SK-N-SH (cell line): ENCODE data around the gene ZFHX3. TPM values are rescaled to one million over a fixed set of nuclear protein-coding genes. Genes with fewer than 3 reads are reported as not detected.

ENCODE experiments used
- CTCF ChIA-PET: fragments of 300-600, 350-600 bp; formaldehyde crosslinking; extraction: SDS; loops from one replicate; lab custom pipeline; 2021; lab: Yijun Ruan, JAX
- POLR2A ChIA-PET: fragments of 350-600 bp; sonication (Branson Sonifier 250); formaldehyde crosslinking; extraction: SDS; loops from one replicate; lab custom pipeline; 2020; ENCODE audit warnings: antibody characterized with exemption, inconsistent platforms; lab: Yijun Ruan, JAX
- DNase-seq: peaks from one replicate; pipeline ENCODE4 v3.0.0; 2012
- H2AFZ ChIP-seq: fragments of 200-600 bp; sonication (generic); 2 replicates; pipeline ENCODE4 v1.8.1; 2016; ENCODE audit warnings: antibody characterized with exemption, mild to moderate bottlenecking, low read depth
- H3F3A ChIP-seq: fragments of 200-600 bp; sonication (generic); replicated peaks from 2 replicates; pipeline ENCODE3; 2016; ENCODE audit warnings: antibody characterized with exemption, mild to moderate bottlenecking; ENCODE audit not compliant: insufficient read depth
- H3K27ac ChIP-seq, 2 experiments: fragments of 200-500 bp in 1 of 2; fragments of 200-600 bp in 1 of 2; sonication (Bioruptor generic) in 1 of 2; sonication (generic), shearing (Covaris generic) in 1 of 2; 2 replicates each; pipeline versions ENCODE4 v1.5.1 to v1.6.1; 2014 to 2016; ENCODE audit warnings: low read depth in 2 of 2, inconsistent platforms in 1 of 2, low read length in 1 of 2, mild to moderate bottlenecking in 1 of 2, mixed read lengths in 1 of 2
- H3K27me3 ChIP-seq: fragments of 200-600 bp; sonication (generic), shearing (Covaris generic); 2 replicates; pipeline ENCODE4 v1.6.1; 2016; ENCODE audit warnings: mixed run types; ENCODE audit not compliant: insufficient read depth
- H3K36me3 ChIP-seq, 2 experiments: fragments of 200-500 bp in 1 of 2; fragments of 200-600 bp in 1 of 2; sonication (Bioruptor generic) in 1 of 2; sonication (generic) in 1 of 2; replicated peaks in 1 of 2; 2 replicates each; pipeline versions ENCODE3 to v1.5.1; 2014 to 2016; ENCODE audit warnings: low read length in 1 of 2, mild to moderate bottlenecking in 1 of 2; ENCODE audit not compliant: insufficient read depth in 2 of 2, control insufficient read depth in 1 of 2
- H3K4me1 ChIP-seq, 2 experiments: fragments of 200-500 bp in 1 of 2; fragments of 200-600 bp in 1 of 2; sonication (Bioruptor generic) in 1 of 2; sonication (generic), shearing (Covaris generic) in 1 of 2; 2 replicates each; pipeline versions ENCODE4 v1.5.1 to v1.6.1; 2014 to 2016; ENCODE audit warnings: low read depth in 1 of 2, low read length in 1 of 2, mixed run types in 1 of 2; ENCODE audit not compliant: insufficient read depth in 2 of 2, control insufficient read depth in 1 of 2
- H3K4me2 ChIP-seq: fragments of 200-600 bp; sonication (generic), shearing (Covaris generic); 2 replicates; pipeline ENCODE4 v1.6.1; 2017; ENCODE audit warnings: mixed run types
- H3K4me3 ChIP-seq, 2 experiments: fragments of 200-500 bp in 1 of 2; fragments of 200-600 bp in 1 of 2; sonication (Bioruptor generic) in 1 of 2; sonication (generic), shearing (Covaris generic) in 1 of 2; 2 replicates each; pipeline versions ENCODE4 v1.5.1 to v1.8.1; 2014 to 2016; ENCODE audit warnings: low read depth in 2 of 2, inconsistent platforms in 1 of 2, low read length in 1 of 2, mild to moderate bottlenecking in 1 of 2, mixed read lengths in 1 of 2, moderate library complexity in 1 of 2
- H3K79me2 ChIP-seq: fragments of 200-600 bp; sonication (generic); 2 replicates; pipeline ENCODE4 v1.8.1; 2017; ENCODE audit warnings: mild to moderate bottlenecking; ENCODE audit not compliant: insufficient read depth
- H3K9ac ChIP-seq: fragments of 200-600 bp; sonication (generic); 2 replicates; pipeline ENCODE4 v1.6.1; 2017; ENCODE audit warnings: mixed run types
- H3K9me2 ChIP-seq: fragments of 200-600 bp; sonication (generic); 2 replicates; pipeline ENCODE4 v1.6.1; 2017; ENCODE audit warnings: mixed run types
- H3K9me3 ChIP-seq: fragments of 200-600 bp; sonication (generic); 2 replicates; pipeline ENCODE4 v1.6.1; 2017; ENCODE audit warnings: mixed run types, mild to moderate bottlenecking, moderate library complexity
- H4K20me1 ChIP-seq: fragments of 200-600 bp; sonication (generic); 2 replicates; pipeline ENCODE4 v1.6.1; 2017; ENCODE audit warnings: mild to moderate bottlenecking, mixed run types; ENCODE audit not compliant: insufficient read depth
- CHD2 ChIP-seq: fragments of 150-350 bp; IDR thresholded peaks from 2 replicates; pipeline ENCODE4 v1.6.1; 2018; ENCODE audit warnings: low read length; ENCODE audit not compliant: partially characterized antibody
- EZH2phosphoT487 ChIP-seq: fragments of 200-600 bp; sonication (generic); IDR thresholded peaks from 2 replicates; pipeline ENCODE4 v1.6.1; 2017; ENCODE audit warnings: low read depth, mixed run types, mild to moderate bottlenecking, antibody characterized with exemption, moderate library complexity, borderline replicate concordance
- FOXM1 ChIP-seq: IDR thresholded peaks from 2 replicates; pipeline ENCODE4 v1.4.0; 2012; ENCODE audit warnings: low read depth, mild to moderate bottlenecking
- GABPA ChIP-seq: IDR thresholded peaks from 2 replicates; pipeline ENCODE4 v1.4.0; 2012; ENCODE audit warnings: low read depth, mild to moderate bottlenecking
- NFIC ChIP-seq: IDR thresholded peaks from 2 replicates; pipeline ENCODE4 v1.4.0; 2012; ENCODE audit warnings: borderline replicate concordance
- NRF1 ChIP-seq: IDR thresholded peaks from 2 replicates; pipeline ENCODE4 v1.6.1; 2012; ENCODE audit warnings: low read depth, mild to moderate bottlenecking, low read length
- RAD21 ChIP-seq: IDR thresholded peaks from 2 replicates; pipeline ENCODE4 v1.6.1; 2012; ENCODE audit warnings: mild to moderate bottlenecking, low read length
- RXRA ChIP-seq: IDR thresholded peaks from 2 replicates; pipeline ENCODE4 v1.4.0; 2012; ENCODE audit warnings: low read depth, mild to moderate bottlenecking, borderline replicate concordance
- SIN3A ChIP-seq: IDR thresholded peaks from 2 replicates; pipeline ENCODE4 v1.6.1; 2012; ENCODE audit warnings: low read depth, mild to moderate bottlenecking, low read length, moderate library complexity, borderline replicate concordance
- SMC3 ChIP-seq: IDR thresholded peaks from 2 replicates; pipeline ENCODE4 v1.6.1; 2012; ENCODE audit warnings: low read depth, low read length, improper control_type of control experiment
- TCF12 ChIP-seq: IDR thresholded peaks from 2 replicates; pipeline ENCODE4 v1.4.0; 2012
- TEAD4 ChIP-seq: IDR thresholded peaks from 2 replicates; pipeline ENCODE4 v1.4.0; 2012; ENCODE audit warnings: mild to moderate bottlenecking, borderline replicate concordance; ENCODE audit not compliant: insufficient read depth
- WGBS: methylation state at CpG from one replicate; pipeline ENCODE4 v1.1.6; 2017; ENCODE audit warnings: low lambda C conversion rate; 5-methylcytosine and 5-hydroxymethylcytosine counted together
- polyA plus RNA-seq, 3 experiments: library from polyadenylated mRNA; depleted of rRNA; stranded (reverse); fragments of >200 nt; gene quantifications; 2 replicates each; pipeline ENCODE4 v1.2.3, GENCODE V29; 2012
- TF ChIP-seq, protein P1 (sequence below): IDR thresholded peaks from 2 replicates; pipeline ENCODE4 v1.4.0; 2012; ENCODE audit warnings: low read depth
- TF ChIP-seq, protein P2 (sequence below): IDR thresholded peaks from 2 replicates; pipeline ENCODE4 v1.6.1; 2012; ENCODE audit warnings: mild to moderate bottlenecking, low read depth, low read length, moderate library complexity
- TF ChIP-seq, protein P3 (sequence below): fragments of 200-600 bp; sonication (generic); IDR thresholded peaks from 2 replicates; pipeline ENCODE4 v1.6.1; 2017; ENCODE audit warnings: antibody characterized with exemption, mild to moderate bottlenecking, moderate library complexity
- TF ChIP-seq, protein P4 (sequence below): fragments of 150-350 bp; IDR thresholded peaks from 2 replicates; pipeline ENCODE4 v1.6.1; 2016; ENCODE audit warnings: mild to moderate bottlenecking, low read depth, low read length

ZFHX3 gene
- polyA plus RNA-seq, 1 of the 3 experiments (the other 2 are of a cell fraction): 2.0 TPM

DNA sequence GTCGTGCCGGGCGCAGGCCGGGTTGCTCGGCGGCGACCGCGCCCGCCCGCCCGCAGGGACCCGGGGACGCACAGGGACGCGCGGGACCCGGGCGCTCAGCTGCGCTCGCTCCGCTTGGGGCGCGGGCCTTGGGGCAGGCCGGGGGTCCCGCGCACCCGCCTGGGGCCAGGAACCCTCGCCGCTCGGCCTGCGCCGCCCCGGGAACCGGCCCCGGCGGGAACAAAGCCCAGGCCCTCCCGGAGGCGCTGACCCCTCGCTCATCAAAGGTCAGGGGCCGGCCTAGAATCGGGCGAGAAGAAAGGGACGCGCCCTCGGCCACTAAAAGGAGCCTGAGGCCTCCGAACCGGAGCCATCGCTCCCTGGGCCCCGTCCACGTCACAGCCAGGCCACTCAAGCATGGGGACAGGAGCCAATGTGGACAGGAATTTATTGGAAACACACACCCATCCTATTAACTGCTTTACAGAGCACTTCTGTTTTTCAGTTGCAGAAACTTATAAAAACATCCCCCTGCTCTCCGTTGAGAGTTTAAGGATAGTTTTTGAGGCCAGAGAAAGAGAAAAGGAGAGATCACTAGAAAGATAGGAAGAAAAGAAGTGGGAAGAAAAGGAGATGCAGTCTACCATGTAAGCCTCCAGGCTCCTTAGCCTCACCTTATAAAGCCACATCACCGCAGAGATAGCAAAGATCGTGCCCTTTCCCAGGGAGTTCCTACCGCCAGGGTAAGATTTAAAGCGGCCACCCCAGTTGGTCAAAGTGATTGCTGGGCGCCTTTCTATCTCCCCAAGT lies 558 bp upstream of the ZFHX3 start (continued):
- TF ChIP-seq, protein P1, sequence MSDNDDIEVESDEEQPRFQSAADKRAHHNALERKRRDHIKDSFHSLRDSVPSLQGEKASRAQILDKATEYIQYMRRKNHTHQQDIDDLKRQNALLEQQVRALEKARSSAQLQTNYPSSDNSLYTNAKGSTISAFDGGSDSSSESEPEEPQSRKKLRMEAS: 0 out of 2 replicates have a peak, but pooled peaks have one; percentile 28
- TF ChIP-seq SMC3: peak; percentile 21
- TF ChIP-seq, all 33 proteins: peak for 3

DNA sequence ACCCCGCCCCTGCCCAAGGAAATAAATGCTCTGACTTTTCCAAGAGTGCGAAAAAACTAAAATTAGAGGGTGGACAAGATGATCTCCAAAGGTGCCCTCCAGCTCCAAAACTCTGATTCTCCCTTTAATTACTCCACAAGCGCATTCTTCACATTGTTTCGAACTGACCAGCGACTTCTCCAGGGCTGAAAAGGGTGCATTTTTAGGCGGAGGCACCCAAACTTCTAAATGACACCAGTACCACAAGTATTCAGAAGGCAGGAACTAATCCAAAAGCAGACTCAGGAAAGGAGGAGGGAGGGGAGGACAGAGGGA lies 750 bp downstream of the ZFHX3 start:
- no peaks in the 10 kb centered on the region for H3K36me3 ChIP-seq
- H3F3A ChIP-seq: peaks cover 9% of the 10 kb centered on the region
- peak overlapping the region; percentile 96 for H3K4me2 ChIP-seq
- POLR2A ChIA-PET: no interaction called here
- TF ChIP-seq TEAD4: 0 out of 2 replicates have a peak, but pooled peaks have one; percentile 55
- no peak for TF ChIP-seq SIN3A
- TF ChIP-seq TCF12: 0 out of 2 replicates have a peak, but pooled peaks have one; percentile 20
- no peak for TF ChIP-seq SMC3
- TF ChIP-seq GABPA: 0 out of 2 replicates have a peak, but pooled peaks have one; percentile 22
- peak overlapping the region; percentile 68 for H3K4me3 ChIP-seq
- peak overlapping the region; percentile 86; the same call in 1 of the 2 replicates for H3K9ac ChIP-seq
- H3K27ac ChIP-seq: peak overlapping the region; percentile 66 to 90
- H3K27me3 ChIP-seq: no peaks in the 10 kb centered on the region
- H3K9me3 ChIP-seq: no peaks in the 10 kb centered on the region
- no peaks in the 10 kb centered on the region for H3K9me2 ChIP-seq
- 57% methylated on average over 6 of the region's 6 CpGs for WGBS
- no peak for DNase-seq
- CTCF ChIA-PET: interaction anchor here (0.7 to 2.5 kb wide), 7 partner anchors 9 to 832 kb away, joined by 3 to 10 read pairs (median 4); no protein-coding TSS in a partner anchor
- peaks cover 13% of the 10 kb centered on the region for H4K20me1 ChIP-seq
- peaks cover 61 to 69% of the 10 kb centered on the region in 2 experiments for H3K4me1 ChIP-seq
- peaks cover 96% of the 10 kb centered on the region for H3K79me2 ChIP-seq
- no peak overlapping the region for H2AFZ ChIP-seq

DNA sequence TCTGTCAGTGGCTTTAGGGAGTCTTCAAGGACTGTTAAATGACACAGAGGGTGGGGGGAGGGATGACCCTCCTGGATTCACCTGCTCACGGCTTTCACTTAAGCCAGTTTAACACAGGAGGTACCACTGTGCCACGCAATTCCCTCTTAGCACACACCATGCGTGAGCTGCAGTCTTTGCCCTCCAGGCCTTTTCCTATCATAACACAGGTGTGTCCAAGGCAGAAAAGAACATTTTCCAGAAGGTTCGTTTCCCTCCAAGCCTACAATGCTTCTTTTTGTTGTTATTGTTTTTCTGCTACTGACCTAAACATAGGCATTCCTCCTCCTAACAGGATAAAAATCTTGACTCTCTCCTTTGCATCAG lies 1.1 kb downstream of the ZFHX3 start:
- no peaks in the 10 kb centered on the region for H3K27me3 ChIP-seq
- H2AFZ ChIP-seq: no peak overlapping the region
- TF ChIP-seq NRF1 (no peak), NFIC (no peak), CHD2 (no peak), FOXM1 (no peak), TCF12 (no peak), EZH2phosphoT487 (no peak), RAD21 (no peak), RXRA (no peak)
- TF ChIP-seq, protein P2, sequence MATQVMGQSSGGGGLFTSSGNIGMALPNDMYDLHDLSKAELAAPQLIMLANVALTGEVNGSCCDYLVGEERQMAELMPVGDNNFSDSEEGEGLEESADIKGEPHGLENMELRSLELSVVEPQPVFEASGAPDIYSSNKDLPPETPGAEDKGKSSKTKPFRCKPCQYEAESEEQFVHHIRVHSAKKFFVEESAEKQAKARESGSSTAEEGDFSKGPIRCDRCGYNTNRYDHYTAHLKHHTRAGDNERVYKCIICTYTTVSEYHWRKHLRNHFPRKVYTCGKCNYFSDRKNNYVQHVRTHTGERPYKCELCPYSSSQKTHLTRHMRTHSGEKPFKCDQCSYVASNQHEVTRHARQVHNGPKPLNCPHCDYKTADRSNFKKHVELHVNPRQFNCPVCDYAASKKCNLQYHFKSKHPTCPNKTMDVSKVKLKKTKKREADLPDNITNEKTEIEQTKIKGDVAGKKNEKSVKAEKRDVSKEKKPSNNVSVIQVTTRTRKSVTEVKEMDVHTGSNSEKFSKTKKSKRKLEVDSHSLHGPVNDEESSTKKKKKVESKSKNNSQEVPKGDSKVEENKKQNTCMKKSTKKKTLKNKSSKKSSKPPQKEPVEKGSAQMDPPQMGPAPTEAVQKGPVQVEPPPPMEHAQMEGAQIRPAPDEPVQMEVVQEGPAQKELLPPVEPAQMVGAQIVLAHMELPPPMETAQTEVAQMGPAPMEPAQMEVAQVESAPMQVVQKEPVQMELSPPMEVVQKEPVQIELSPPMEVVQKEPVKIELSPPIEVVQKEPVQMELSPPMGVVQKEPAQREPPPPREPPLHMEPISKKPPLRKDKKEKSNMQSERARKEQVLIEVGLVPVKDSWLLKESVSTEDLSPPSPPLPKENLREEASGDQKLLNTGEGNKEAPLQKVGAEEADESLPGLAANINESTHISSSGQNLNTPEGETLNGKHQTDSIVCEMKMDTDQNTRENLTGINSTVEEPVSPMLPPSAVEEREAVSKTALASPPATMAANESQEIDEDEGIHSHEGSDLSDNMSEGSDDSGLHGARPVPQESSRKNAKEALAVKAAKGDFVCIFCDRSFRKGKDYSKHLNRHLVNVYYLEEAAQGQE: no peak
- TF ChIP-seq, protein P3, sequence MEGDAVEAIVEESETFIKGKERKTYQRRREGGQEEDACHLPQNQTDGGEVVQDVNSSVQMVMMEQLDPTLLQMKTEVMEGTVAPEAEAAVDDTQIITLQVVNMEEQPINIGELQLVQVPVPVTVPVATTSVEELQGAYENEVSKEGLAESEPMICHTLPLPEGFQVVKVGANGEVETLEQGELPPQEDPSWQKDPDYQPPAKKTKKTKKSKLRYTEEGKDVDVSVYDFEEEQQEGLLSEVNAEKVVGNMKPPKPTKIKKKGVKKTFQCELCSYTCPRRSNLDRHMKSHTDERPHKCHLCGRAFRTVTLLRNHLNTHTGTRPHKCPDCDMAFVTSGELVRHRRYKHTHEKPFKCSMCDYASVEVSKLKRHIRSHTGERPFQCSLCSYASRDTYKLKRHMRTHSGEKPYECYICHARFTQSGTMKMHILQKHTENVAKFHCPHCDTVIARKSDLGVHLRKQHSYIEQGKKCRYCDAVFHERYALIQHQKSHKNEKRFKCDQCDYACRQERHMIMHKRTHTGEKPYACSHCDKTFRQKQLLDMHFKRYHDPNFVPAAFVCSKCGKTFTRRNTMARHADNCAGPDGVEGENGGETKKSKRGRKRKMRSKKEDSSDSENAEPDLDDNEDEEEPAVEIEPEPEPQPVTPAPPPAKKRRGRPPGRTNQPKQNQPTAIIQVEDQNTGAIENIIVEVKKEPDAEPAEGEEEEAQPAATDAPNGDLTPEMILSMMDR: no peak
- TF ChIP-seq, protein P4, sequence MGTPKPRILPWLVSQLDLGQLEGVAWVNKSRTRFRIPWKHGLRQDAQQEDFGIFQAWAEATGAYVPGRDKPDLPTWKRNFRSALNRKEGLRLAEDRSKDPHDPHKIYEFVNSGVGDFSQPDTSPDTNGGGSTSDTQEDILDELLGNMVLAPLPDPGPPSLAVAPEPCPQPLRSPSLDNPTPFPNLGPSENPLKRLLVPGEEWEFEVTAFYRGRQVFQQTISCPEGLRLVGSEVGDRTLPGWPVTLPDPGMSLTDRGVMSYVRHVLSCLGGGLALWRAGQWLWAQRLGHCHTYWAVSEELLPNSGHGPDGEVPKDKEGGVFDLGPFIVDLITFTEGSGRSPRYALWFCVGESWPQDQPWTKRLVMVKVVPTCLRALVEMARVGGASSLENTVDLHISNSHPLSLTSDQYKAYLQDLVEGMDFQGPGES: no peak

More for the DNA sequence above, 1.1 kb downstream of the ZFHX3 start:
- Histone ChIP-seq H3K79me2 (peaks cover 96% of the 10 kb centered on the region), H3F3A (peaks cover 9% of the 10 kb centered on the region), H3K27ac (peak overlapping the region in 1 of 2 experiments; percentile 90; a peak in 2 of 4 replicates), H3K4me2 (peak overlapping the region; percentile 96), H4K20me1 (peaks cover 17% of the 10 kb centered on the region), H3K9ac (peak overlapping the region; percentile 86; the same call in 1 of the 2 replicates), H3K9me2 (no peaks in the 10 kb centered on the region), H3K36me3 (no peaks in the 10 kb centered on the region), H3K4me3 (peak overlapping the region; percentile 68; a peak in 2 of 4 replicates), H3K9me3 (no peaks in the 10 kb centered on the region), H3K4me1 (peaks cover 59 to 66% of the 10 kb centered on the region in 2 experiments)
- ChIA-PET CTCF (interaction anchor here (0.7 to 2.5 kb wide), 6 partner anchors 9 to 832 kb away, joined by 3 to 10 read pairs (median 4); no protein-coding TSS in a partner anchor), POLR2A (no interaction called here)
- no peak for DNase-seq
- WGBS: 88% methylated on average over 4 of the region's 4 CpGs
